Activated naive CD4-positive, alpha-beta T cell treated with anti-CD3 and anti-CD28 coated beads for 36 hours (primary cell): ENCODE measurements around the gene PRRC2A. TPM values are rescaled to one million over a fixed set of nuclear protein-coding genes. Genes with fewer than 3 reads are reported as not detected.

Experiments used
- CTCF ChIA-PET: fragments of 350-600 bp; sonication (Branson Sonifier 250); formaldehyde crosslinking; loops from one replicate; lab custom pipeline; 2021; ENCODE audit warnings: antibody characterized with exemption; lab: Charles Lee
- DNase-seq: peaks from one replicate; pipeline ENCODE4 v3.0.0-alpha.2; 2020
- H3K27ac Mint-ChIP-seq: one replicate; pipeline ENCODE4 v1.8.0; 2021; ENCODE audit warnings: mild to moderate bottlenecking, mixed read lengths
- H3K27me3 Mint-ChIP-seq: one replicate; pipeline ENCODE4 v1.8.0; 2021; ENCODE audit warnings: low read depth, mixed read lengths
- H3K36me3 Mint-ChIP-seq: one replicate; pipeline ENCODE4 v1.8.0; 2021; ENCODE audit warnings: low read depth, mixed read lengths
- H3K4me1 Mint-ChIP-seq: one replicate; pipeline ENCODE4 v1.8.0; 2021; ENCODE audit warnings: low read depth, mixed read lengths
- H3K4me3 Mint-ChIP-seq: one replicate; pipeline ENCODE4 v1.8.0; 2021; ENCODE audit warnings: mild to moderate bottlenecking, moderate library complexity, mixed read lengths
- H3K9me3 Mint-ChIP-seq: one replicate; pipeline ENCODE4 v1.8.0; 2021; ENCODE audit warnings: mixed read lengths
- intact Hi-C: fragments of 100-400 bp; cut with micrococcal nuclease; formaldehyde crosslinking; loops from one replicate; pipeline ENCODE4 v1.15.1; 2023
- total RNA-seq, 2 experiments: library from RNA; stranded (reverse); gene quantifications; one replicate each; pipeline ENCODE4 v1.2.3, GENCODE V29; 2021

Gene PRRC2A
- total RNA-seq, 2 experiments from 2014 or later, result 283 to 304 TPM

GRCh38 chr6:31665501-31666336 lies 45.2 kb downstream of the PRRC2A start, which contains the start of gene CSNK2B:
Gene CSNK2B (plus strand): TSS chr6:31666080. CDS start chr6:31666832, 752 bp downstream.
- Mint-ChIP-seq H3K4me3 (peak within 1 kb of the TSS; percentile 95), H3K36me3 (peaks cover 68% of the 10 kb centered on the region), H3K27me3 (no peaks in the 10 kb centered on the region), H3K27ac (peak within 1 kb of the TSS; percentile 97), H3K9me3 (no peaks in the 10 kb centered on the region), H3K4me1 (peaks cover 62% of the 10 kb centered on the region)
- CTCF ChIA-PET, result interaction anchor here (0.9 to 1.2 kb wide), 3 partner anchors 104 to 197 kb away, joined by 3 read pairs; no protein-coding TSS in a partner anchor
- peak; percentile 99 for DNase-seq
- intact Hi-C loops, result loop anchor here (1.0 to 10.0 kb wide), 13 partner anchors 13 to 1179 kb away; partner anchors contain the start of genes ABHD16A, ATP6V1G2, BAG6 and HSPA1B

DNA sequence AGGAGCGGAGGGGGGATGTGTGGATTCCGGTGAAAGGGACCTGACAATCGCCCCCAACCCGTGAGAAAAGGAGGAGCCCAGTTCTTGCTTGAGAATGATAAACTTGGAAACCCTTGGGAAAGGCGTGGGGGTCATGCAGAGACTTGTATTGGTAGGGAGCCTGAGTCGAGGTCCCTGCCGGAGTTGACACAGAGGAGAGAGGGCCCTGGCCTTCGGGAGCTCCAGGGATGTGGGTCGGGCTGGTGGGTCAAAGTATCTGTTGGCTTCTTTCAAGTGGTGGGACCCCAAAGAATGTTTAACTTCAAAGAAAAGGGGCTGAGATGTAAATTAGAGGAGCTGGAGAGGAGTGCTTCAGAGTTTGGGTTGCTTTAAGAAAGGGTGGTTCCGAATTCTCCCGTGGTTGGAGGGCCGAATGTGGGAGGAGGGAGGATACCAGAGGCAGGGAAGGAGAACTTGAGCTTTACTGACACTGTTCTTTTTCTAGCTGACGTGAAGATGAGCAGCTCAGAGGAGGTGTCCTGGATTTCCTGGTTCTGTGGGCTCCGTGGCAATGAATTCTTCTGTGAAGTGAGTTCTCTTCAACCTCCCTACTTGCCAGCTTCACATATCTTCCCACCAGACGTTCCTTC lies 45.9 kb downstream of the PRRC2A start:
- Mint-ChIP-seq H3K27me3 (no peaks in the 10 kb centered on the region), H3K27ac (peak overlapping the region; percentile 97), H3K9me3 (no peaks in the 10 kb centered on the region), H3K4me1 (peaks cover 55% of the 10 kb centered on the region), H3K36me3 (peaks cover 63% of the 10 kb centered on the region), H3K4me3 (peak overlapping the region; percentile 95)
- intact Hi-C loops, result loop anchor here (10.0 kb wide), 1 partner anchor 1178 kb away; the partner anchor contains the start of gene PSMB8
- CTCF ChIA-PET, result interaction anchor here (0.9 to 1.1 kb wide), 4 partner anchors 15 to 125 kb away, joined by 3 to 4 read pairs (median 3); partner anchors contain the start of gene LY6G5C
- DNase-seq, result no peak

DNA sequence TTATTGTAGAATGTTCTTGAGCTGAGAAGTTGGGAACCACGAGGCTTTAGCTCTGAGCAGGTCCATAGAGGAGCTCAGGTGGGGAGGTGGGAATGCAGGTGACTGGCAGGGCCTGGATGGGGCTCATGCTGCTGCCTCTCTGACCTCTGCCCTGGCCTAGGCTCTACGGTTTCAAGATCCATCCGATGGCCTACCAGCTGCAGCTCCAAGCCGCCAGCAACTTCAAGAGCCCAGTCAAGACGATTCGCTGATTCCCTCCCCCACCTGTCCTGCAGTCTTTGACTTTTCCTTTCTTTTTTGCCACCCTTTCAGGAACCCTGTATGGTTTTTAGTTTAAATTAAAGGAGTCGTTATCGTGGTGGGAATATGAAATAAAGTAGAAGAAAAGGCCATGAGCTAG lies 49.2 kb downstream of the PRRC2A start, which contains the start of gene LY6G5B:
TSS of gene LY6G5B (plus strand) at position 301 of the 400 bp plus-strand sequence. CDS start 975 bp downstream, outside the sequence.
- Mint-ChIP-seq H3K27me3 (no peaks in the 10 kb centered on the region), H3K4me1 (peaks cover 29% of the 10 kb centered on the region), H3K4me3 (no peak within 1 kb of the TSS), H3K27ac (peak within 1 kb of the TSS; percentile 19), H3K9me3 (no peaks in the 10 kb centered on the region), H3K36me3 (peaks cover 53% of the 10 kb centered on the region)
- DNase-seq, result no peak
- CTCF ChIA-PET, result no interaction called here
- intact Hi-C loops, result loop anchor here (10.0 kb wide), 1 partner anchor 1175 kb away; the partner anchor contains the start of gene PSMB8

GRCh38 chr6:31676322-31676903 lies 55.9 kb downstream of the PRRC2A start:
- Mint-ChIP-seq H3K36me3 (peaks cover 17% of the 10 kb centered on the region), H3K4me1 (peaks cover 9% of the 10 kb centered on the region), H3K9me3 (no peaks in the 10 kb centered on the region), H3K27ac (no peak overlapping the region), H3K27me3 (no peaks in the 10 kb centered on the region), H3K4me3 (no peak overlapping the region)
- intact Hi-C loops, result no loop called here
- no peak for DNase-seq
- CTCF ChIA-PET, result interaction anchor here (0.8 kb wide), 1 partner anchor 275 kb away, joined by 3 read pairs; no protein-coding TSS in a partner anchor

DNA sequence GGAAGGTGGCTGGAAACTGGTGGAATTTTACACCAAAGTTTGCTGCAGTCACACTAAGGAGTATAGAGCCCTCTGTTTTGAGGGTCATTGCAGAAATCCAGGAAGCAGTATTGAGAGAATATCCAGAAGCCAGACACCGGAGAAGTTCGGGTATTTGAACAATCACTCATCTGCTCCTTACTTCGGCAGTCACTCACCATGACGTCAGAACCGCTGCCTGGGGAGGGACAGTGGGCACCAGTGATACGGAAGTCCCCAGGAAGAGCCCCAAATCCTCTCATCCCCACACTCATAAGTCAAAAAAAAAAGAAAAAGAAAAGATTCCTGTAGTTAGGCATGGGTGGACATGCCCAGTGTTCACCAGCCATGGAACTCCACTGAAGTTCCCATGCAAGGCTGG lies 56.4 kb downstream of the PRRC2A start:
- Mint-ChIP-seq H3K4me3 (no peak overlapping the region), H3K27ac (peak overlapping the region; percentile 22), H3K27me3 (no peaks in the 10 kb centered on the region), H3K36me3 (peaks cover 13% of the 10 kb centered on the region), H3K4me1 (peaks cover 11% of the 10 kb centered on the region), H3K9me3 (no peaks in the 10 kb centered on the region)
- no peak for DNase-seq
- intact Hi-C loops, result no loop called here
- CTCF ChIA-PET, result interaction anchor here (0.7 kb wide), 1 partner anchor 38 kb away, joined by 8 read pairs; the partner anchor contains the start of gene LY6G6D

- Mint-ChIP-seq H3K4me3 (no peak overlapping the region), H3K4me1 (peaks cover 11% of the 10 kb centered on the region), H3K27me3 (no peaks in the 10 kb centered on the region), H3K27ac (no peak overlapping the region), H3K9me3 (no peaks in the 10 kb centered on the region), H3K36me3 (peaks cover 5% of the 10 kb centered on the region)
- intact Hi-C loops, result no loop called here
- CTCF ChIA-PET, result interaction anchor here (0.8 to 2.1 kb wide), 3 partner anchors 13 to 186 kb away, joined by 3 to 6 read pairs (median 4); no protein-coding TSS in a partner anchor
- DNase-seq, result no peak
Observed at GRCh38 chr6:31677955-31678354, 57.4 kb downstream of the PRRC2A start.

DNA sequence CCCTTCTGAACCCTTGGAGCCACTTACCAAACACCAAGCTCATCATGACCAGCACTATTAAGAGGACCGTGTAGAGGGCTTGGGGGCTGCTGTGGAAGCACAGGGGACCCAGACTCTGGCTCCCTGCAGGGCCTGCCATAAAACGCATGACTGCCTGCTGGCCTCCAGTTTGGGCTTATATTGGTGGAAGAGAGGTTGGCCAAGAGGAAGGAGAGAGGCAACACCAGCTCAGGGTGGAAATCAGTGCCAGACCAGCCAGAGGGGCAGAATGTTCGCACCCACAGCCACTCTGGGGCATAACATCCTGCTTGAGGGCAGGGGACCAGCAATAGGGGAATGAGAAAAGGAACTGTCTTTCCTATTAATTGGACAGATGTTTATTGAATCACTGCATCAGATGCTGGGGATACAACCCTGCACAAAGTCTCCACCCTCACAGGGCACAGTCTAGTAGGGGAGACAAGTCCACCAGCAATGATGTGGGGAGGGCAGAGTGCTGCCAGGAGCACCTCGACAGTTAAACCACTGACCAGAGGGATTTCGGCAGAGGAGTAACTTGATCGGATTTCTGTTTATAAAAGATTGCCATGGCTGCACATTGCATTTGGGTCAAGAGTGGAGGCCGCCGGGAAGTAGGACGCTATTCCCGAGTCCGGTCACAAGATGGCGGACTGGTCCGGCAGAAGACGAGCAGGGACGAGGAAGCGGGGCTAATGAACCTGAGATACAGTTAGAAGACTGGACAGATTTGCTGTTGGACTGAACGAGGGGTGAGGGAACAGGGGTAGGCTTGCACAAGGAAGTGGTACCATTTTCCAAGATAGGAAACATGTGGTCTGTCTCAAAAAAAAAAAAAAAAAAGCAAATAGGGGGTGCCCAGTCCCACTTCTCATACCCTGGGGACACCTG lies 60.0 kb downstream of the PRRC2A start, which contains the start of gene LY6G5C:
TSS of gene LY6G5C (minus strand) at position 842 of the 909 bp plus-strand sequence. CDS start at position 148, 694 bp downstream.
- H3K27ac Mint-ChIP-seq, result no peak within 1 kb of the TSS
- H3K27me3 Mint-ChIP-seq, result no peaks in the 10 kb centered on the region

GRCh38 chr6:31681135-31681671 lies 60.7 kb downstream of the PRRC2A start:
- no peak overlapping the region for H3K27ac Mint-ChIP-seq
- peaks cover 11% of the 10 kb centered on the region for H3K4me1 Mint-ChIP-seq
- H3K4me3 Mint-ChIP-seq, result peak overlapping the region; percentile 74
- no peaks in the 10 kb centered on the region for H3K9me3 Mint-ChIP-seq
- CTCF ChIA-PET, result interaction anchor here (0.6 to 1.9 kb wide), 12 partner anchors 8 to 271 kb away, joined by 3 to 12 read pairs (median 5); partner anchors contain the start of genes ABHD16A, HSPA1B and MSH5
- intact Hi-C loops, result loop anchor here (2.0 kb wide), 5 partner anchors 88 to 272 kb away; partner anchors contain the start of gene NEU1
- DNase-seq, result peak; percentile 62
- H3K27me3 Mint-ChIP-seq, result no peaks in the 10 kb centered on the region
- H3K36me3 Mint-ChIP-seq, result no peaks in the 10 kb centered on the region

More for the DNA sequence above, 60.0 kb downstream of the PRRC2A start, which contains the start of gene LY6G5C:
- H3K4me3 Mint-ChIP-seq, result peak within 1 kb of the TSS; percentile 74
- DNase-seq, result peak; percentile 85
- intact Hi-C loops, result loop anchor here (1.0 to 2.0 kb wide), 6 partner anchors 58 to 272 kb away; partner anchors contain the start of gene NEU1
- H3K36me3 Mint-ChIP-seq, result no peaks in the 10 kb centered on the region
- H3K4me1 Mint-ChIP-seq, result peaks cover 11% of the 10 kb centered on the region
- CTCF ChIA-PET, result interaction anchor here (0.6 to 2.1 kb wide), 14 partner anchors 9 to 271 kb away, joined by 3 to 12 read pairs (median 5); partner anchors contain the start of genes ABHD16A, HSPA1B and MSH5
- H3K9me3 Mint-ChIP-seq, result no peaks in the 10 kb centered on the region

DNA sequence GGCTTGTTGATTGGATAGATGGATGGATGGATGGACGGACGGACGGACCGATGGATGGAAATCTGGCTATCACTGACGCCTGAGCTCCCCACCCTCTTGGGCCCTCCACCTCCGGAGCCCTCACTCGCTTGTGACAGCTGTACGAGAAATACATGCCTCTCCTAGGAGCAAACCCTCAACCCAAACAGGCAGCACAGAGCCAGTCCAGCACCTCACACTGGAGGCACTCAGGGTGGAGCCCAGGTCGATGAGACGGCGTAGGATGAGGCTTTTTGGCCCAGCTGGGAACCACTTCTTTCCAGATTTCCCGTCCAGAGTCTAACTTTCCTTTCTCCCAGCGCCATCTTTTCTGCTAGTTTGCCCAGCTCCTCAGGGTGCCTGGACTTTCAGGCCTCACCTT lies 63.1 kb downstream of the PRRC2A start:
- no peak overlapping the region for H3K4me3 Mint-ChIP-seq
- DNase-seq, result no peak
- CTCF ChIA-PET, result interaction anchor here (1.0 kb wide), 1 partner anchor 87 kb away, joined by 6 read pairs; no protein-coding TSS in a partner anchor
- H3K9me3 Mint-ChIP-seq, result no peaks in the 10 kb centered on the region
- H3K4me1 Mint-ChIP-seq, result peaks cover 11% of the 10 kb centered on the region
- intact Hi-C loops, result no loop called here
- H3K27me3 Mint-ChIP-seq, result no peaks in the 10 kb centered on the region
- H3K27ac Mint-ChIP-seq, result no peak overlapping the region
- peaks cover 1% of the 10 kb centered on the region for H3K36me3 Mint-ChIP-seq

GRCh38 chr6:31686483-31686882 lies 66.0 kb downstream of the PRRC2A start:
- intact Hi-C loops, result no loop called here
- peaks cover 5% of the 10 kb centered on the region for H3K4me1 Mint-ChIP-seq
- H3K27ac Mint-ChIP-seq, result no peak overlapping the region
- H3K27me3 Mint-ChIP-seq, result no peaks in the 10 kb centered on the region
- H3K9me3 Mint-ChIP-seq, result no peaks in the 10 kb centered on the region
- peaks cover 7% of the 10 kb centered on the region for H3K36me3 Mint-ChIP-seq
- no peak overlapping the region for H3K4me3 Mint-ChIP-seq
- DNase-seq, result no peak
- CTCF ChIA-PET, result interaction anchor here (0.6 to 1.0 kb wide), 2 partner anchors 42 to 49 kb away, joined by 3 read pairs; partner anchors contain the start of gene DDAH2
